ENCODE results near the gene PCBD1.

The PCBD1 gene

GRCh38 chr10:70901276-70901878 lies 13.0 kb upstream of the PCBD1 start:
- no peak for FAIRE-seq

GRCh38 chr10:70899096-70899495 lies 10.7 kb upstream of the PCBD1 start:
- no peak for FAIRE-seq

- no peak for FAIRE-seq
Measured at GRCh38 chr10:70898687-70899086, 10.3 kb upstream of the PCBD1 start.

- FAIRE-seq, result no peak
Measured at GRCh38 chr10:70896551-70896950, 8.2 kb upstream of the PCBD1 start.

GRCh38 chr10:70894416-70894815 lies 6.1 kb upstream of the PCBD1 start:
- no peak for FAIRE-seq

GRCh38 chr10:70893227-70894006 lies 5.1 kb upstream of the PCBD1 start:
- no peak for FAIRE-seq

- FAIRE-seq, result no peak
Measured at GRCh38 chr10:70892631-70893030, 4.3 kb upstream of the PCBD1 start.

GRCh38 chr10:70891627-70892026 lies 3.3 kb upstream of the PCBD1 start:
- FAIRE-seq, result no peak

GRCh38 chr10:70890917-70891431 lies 2.6 kb upstream of the PCBD1 start:
- no peak for FAIRE-seq

- FAIRE-seq, result no peak
Measured at GRCh38 chr10:70889291-70889690, 926 bp upstream of the PCBD1 start.

- no peak for FAIRE-seq
Measured at GRCh38 chr10:70886921-70887665, 1.3 kb downstream of the PCBD1 start.

GRCh38 chr10:70885931-70886903 lies 2.1 kb downstream of the PCBD1 start:
- no peak for FAIRE-seq

- FAIRE-seq, result no peak
Measured at GRCh38 chr10:70885481-70885880, 2.9 kb downstream of the PCBD1 start.

- FAIRE-seq, result no peak
Measured at GRCh38 chr10:70884741-70885140, 3.6 kb downstream of the PCBD1 start.

GRCh38 chr10:70880077-70880534 lies 8.3 kb downstream of the PCBD1 start:
- peak; percentile 70 for FAIRE-seq

- no peak for FAIRE-seq
Measured at GRCh38 chr10:70879207-70879606, 9.2 kb downstream of the PCBD1 start.

- FAIRE-seq, result no peak
Measured at GRCh38 chr10:70874061-70874460, 14.3 kb downstream of the PCBD1 start.

GRCh38 chr10:70872291-70872690 lies 16.1 kb downstream of the PCBD1 start:
- FAIRE-seq, result no peak

GRCh38 chr10:70866424-70866823 lies 21.9 kb downstream of the PCBD1 start:
- FAIRE-seq, result no peak

GRCh38 chr10:70864935-70865334 lies 23.4 kb downstream of the PCBD1 start:
- FAIRE-seq, result no peak

- no peak for FAIRE-seq
Measured at GRCh38 chr10:70863470-70864160, 24.8 kb downstream of the PCBD1 start.

Measured in A204.1 (cell line).